ENCODE measurements around the gene OTUB2. TPM values are rescaled to one million over a fixed set of nuclear protein-coding genes. Genes with fewer than 3 reads are reported as not detected.
A peak's percentile ranks its signal among the peaks of the same experiment; 100 is the strongest.

Gene OTUB2
- 1 to 10 TPM in 1 of 4 donors, under 1 TPM in 2, not detected in 1; 0.45 to 1.2 (median 0.54) TPM for total RNA-seq

GRCh38 chr14:94026173-94026888 is at the start of gene OTUB2:
TSS of gene OTUB2 (plus strand) at chr14:94026340. CDS start at chr14:94026538, 198 bp downstream.
- WGBS, 2 donors, result 1 to 3% methylated on average over 12 to 24 of the region's 74 CpGs
- Histone ChIP-seq H3K27ac (no peak within 1 kb of the TSS), H3K9me3 (no peaks in the 10 kb centered on the region), H3K36me3 (no peaks in the 10 kb centered on the region), H3K27me3 (no peaks in the 10 kb centered on the region), H3K4me3 (replicated peaks in 1 of 3) (peak within 1 kb of the TSS in 2 of 3 donors; percentile 45 to 65), H3K4me1 (peaks cover 6 to 15% of the 10 kb centered on the region in 2 donors)
- DNase-seq, result peak; percentile 96 to 98
- intact Hi-C loops (cut with DNase I), result no loop called here
- TF ChIP-seq CTCF (IDR thresholded peaks at IDR 0.05), result no peak
- no peak for TF ChIP-seq POLR2A (IDR thresholded peaks at IDR 0.05)

- Histone ChIP-seq H3K27me3 (no peaks in the 10 kb centered on the region), H3K4me1 (no peaks in the 10 kb centered on the region), H3K27ac (no peak within 1 kb of the TSS), H3K9me3 (no peaks in the 10 kb centered on the region), H3K36me3 (no peaks in the 10 kb centered on the region), H3K4me3 (replicated peaks in 1 of 3) (no peak within 1 kb of the TSS)
- TF ChIP-seq POLR2A (IDR thresholded peaks at IDR 0.05) (no peak), CTCF (IDR thresholded peaks at IDR 0.05) (no peak)
- intact Hi-C loops (cut with DNase I), result no loop called here
- DNase-seq, result no peak
- 33 to 46% methylated on average over 12 of the region's 12 CpGs for WGBS, 2 donors
These were observed 49.6 kb upstream of the OTUB2 start, which contains the start of gene ASB2 for GRCh38 chr14:93976477-93977057. TSS of gene ASB2 (minus strand) at chr14:93976570. CDS start at chr14:93964539, 12,031 bp downstream.

- H3K27ac ChIP-seq, result no peak overlapping the region
- 80 to 88% methylated on average over 5 of the region's 5 CpGs for WGBS, 2 donors
- TF ChIP-seq CTCF (IDR thresholded peaks at IDR 0.05) (no peak), POLR2A (IDR thresholded peaks at IDR 0.05) (no peak)
- no peak for DNase-seq
- H3K27me3 ChIP-seq, result no peaks in the 10 kb centered on the region
- H3K36me3 ChIP-seq, result no peaks in the 10 kb centered on the region
- intact Hi-C loops (cut with DNase I), result no loop called here
- no peaks in the 10 kb centered on the region for H3K4me1 ChIP-seq
- no peaks in the 10 kb centered on the region for H3K9me3 ChIP-seq
- H3K4me3 ChIP-seq (replicated peaks in 1 of 3), result no peak overlapping the region
These were observed 49.0 kb upstream of the OTUB2 start for GRCh38 chr14:93977171-93977570.

GRCh38 chr14:93977790-93978581 is 48.2 kb upstream of the OTUB2 start:
- H3K36me3 ChIP-seq, result no peaks in the 10 kb centered on the region
- no peak overlapping the region for H3K4me3 ChIP-seq (replicated peaks in 1 of 3)
- intact Hi-C loops (cut with DNase I), result no loop called here
- TF ChIP-seq CTCF (IDR thresholded peaks at IDR 0.05) (no peak), POLR2A (IDR thresholded peaks at IDR 0.05) (no peak)
- H3K27ac ChIP-seq, result no peak overlapping the region
- WGBS, 2 donors, result 83 to 89% methylated on average over 11 of the region's 11 CpGs
- no peaks in the 10 kb centered on the region for H3K27me3 ChIP-seq
- no peaks in the 10 kb centered on the region for H3K9me3 ChIP-seq
- no peaks in the 10 kb centered on the region for H3K4me1 ChIP-seq
- DNase-seq, result no peak
